Activated CD8-positive, alpha-beta memory T cell treated with anti-CD3 and anti-CD28 coated beads, Interleukin-2, amount 50 U/mL, for 48 hours (primary cell): ENCODE results near the gene PTPRD.

ENCODE experiments used
- DNase-seq: peaks from one replicate; pipeline ENCODE4 v3.0.0-alpha.2; 2020

PTPRD gene

DNA sequence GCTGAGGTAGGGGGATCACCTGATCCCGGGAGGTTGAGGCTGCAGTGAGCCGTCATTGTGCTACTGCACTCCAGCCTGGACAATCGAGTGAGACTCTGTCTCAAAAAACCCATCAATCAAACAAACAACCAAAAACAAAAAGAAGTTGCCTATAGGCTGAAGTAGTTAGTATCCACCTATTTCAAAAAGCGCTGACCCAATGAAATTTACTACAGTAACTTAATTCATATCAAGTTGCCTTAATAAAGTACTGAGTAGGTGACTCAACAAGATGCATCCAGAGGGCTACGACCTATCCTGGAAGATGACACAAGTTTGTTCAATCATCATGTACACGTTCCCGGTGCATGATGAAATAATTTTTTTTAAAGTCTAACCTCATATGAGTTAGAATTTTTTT, 2164.6 kb downstream of the PTPRD start:
- DNase-seq, result no peak

DNA sequence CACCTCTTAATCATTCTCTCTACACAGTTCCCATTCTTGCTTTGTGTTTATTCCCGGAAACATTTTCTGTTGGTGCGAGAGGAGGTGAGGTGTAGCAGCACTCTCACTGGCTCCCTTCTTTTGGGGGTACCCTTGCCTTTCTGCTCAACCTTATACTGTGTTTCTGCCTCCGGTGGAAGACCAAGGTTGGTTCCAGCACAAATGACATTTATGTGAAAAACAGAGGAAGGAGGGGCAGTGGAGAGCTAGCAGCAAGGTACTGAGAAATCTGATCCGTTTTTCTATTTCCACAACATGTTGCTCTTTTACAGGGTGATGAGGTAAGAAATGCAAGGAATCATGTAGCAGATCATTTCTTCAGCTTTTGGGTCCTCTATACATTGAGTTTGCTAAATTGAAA, 2165.2 kb downstream of the PTPRD start:
- DNase-seq, result no peak

DNA sequence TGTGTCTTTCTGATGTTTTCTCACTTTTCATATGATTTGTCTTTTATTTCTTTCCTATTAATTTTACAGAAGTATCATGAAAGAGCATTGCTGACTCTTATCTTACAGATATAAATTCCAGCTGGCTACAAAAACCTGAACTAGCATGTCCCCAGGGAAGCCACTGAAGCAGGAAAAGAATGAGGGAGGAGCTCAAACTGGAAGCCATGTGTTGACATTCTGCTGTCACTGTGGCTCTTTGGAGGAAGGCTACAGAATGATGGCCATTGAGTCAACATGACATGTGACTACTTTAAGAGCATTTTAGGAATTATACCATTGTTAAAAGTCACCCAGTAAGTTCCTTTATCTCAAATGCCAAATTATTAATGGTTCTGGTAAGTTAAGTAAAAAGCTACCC, 2174.9 kb downstream of the PTPRD start:
- no peak for DNase-seq

DNA sequence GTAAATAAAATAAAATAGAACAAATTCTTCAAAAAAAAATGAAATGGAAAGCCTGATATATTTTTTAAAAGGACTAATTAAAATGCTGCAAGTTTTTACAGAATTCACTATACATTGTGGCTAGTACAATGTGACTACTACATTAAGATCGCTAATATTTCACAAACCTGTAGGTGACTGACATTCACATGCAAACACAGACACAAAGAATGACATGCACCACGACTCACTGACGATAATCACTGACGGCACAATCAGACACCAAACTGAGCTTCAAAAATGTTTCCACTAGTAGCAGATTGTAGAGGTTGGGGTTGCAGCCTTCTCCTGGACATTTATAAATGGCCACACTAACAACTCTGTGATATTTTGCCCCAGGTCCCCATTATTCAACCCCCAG, 2175.5 kb downstream of the PTPRD start:
- no peak for DNase-seq

DNA sequence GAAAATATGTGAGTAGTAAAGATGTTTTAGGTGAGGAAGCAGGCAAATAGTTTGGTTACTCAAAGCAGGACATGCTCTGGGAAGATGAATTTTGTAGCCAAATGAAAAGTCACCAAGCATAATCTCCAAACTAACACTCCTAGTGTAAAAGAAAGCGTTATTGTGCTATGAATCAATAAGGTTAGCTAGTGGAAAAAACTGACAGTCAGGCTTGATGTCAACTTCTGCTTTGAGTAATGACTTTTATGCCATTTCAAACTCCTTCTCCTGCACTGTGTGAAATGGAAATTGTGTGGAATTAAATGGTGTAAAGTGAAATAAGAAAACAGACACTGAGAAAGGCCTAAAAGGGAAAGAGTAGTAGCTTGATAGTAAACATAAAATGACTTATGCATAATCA, 2176.0 kb downstream of the PTPRD start:
- DNase-seq, result no peak

DNA sequence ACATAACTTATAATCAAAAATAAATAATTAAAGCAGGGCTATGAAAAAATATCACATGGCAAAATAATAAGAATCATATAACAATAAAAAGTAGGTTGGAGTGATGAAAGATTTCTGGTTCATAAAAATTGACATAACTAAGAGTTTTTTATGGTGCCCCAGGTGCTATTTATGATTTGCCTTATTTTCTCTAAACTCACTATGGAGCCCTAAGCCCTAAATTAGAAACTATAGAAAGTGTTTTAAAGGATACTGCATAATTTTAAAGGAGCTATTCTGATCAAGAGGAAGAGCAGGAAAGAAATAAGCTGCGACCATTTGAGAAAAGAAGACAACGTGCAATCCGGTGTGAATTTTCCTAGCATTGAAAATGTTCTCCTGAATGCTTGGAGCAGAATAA, 2178.2 kb downstream of the PTPRD start:
- no peak for DNase-seq

DNA sequence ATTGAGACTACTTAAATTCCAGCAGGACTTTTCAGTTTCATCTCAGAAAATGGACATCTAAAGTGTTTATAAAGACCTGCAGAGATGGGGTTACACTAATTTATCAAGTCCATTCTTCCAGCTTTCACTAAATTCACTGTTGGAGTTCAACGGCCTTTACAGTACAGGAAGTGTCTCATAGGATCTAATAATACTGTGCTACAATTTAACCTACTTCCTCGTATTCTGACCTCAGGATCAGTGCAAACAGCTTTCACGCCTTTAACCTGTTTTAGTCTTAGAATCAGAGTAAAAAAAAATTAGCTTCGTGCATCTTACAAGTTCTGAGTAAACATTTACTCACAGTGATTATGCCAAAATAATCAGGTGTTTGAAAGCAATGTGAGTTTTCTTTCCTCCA, 2180.6 kb downstream of the PTPRD start:
- no peak for DNase-seq

DNA sequence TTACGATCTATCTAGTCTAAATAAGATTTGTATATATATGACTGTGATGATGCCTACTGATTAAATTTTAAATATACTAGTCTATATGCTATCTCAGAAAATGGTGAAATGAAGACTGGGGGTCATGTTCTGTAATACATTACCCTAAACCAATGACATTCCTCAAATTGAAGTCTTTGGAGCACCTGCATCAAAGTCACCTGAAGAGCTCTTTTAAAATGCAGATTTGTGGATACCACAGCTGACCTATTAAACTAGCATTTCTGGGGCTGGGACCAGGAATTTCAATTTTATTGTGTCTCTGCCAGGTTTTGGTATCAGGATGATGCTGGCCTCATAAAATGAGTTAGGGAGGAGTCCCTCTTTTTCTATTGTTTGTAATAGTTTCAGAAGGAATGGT, 2181.3 kb downstream of the PTPRD start:
- DNase-seq, result no peak

DNA sequence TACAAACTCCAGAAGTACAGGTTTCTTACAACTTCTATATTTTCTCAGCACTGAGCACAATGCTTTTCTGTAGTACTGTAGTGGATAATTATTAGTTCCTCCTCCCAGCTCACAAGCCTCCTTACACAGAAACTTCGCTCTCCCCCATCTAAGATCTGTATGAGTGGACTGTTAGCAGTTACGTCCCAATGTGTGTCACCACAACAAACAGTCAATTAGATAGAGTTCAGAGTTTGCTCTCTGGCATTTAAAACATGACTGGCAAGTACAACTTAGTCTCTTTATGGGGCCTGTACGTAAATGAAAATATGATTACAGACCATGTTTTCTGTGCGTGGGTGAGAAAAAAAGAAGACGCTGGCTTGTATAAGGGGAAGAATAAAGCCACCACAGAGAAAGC, 2181.9 kb downstream of the PTPRD start:
- DNase-seq, result no peak

DNA sequence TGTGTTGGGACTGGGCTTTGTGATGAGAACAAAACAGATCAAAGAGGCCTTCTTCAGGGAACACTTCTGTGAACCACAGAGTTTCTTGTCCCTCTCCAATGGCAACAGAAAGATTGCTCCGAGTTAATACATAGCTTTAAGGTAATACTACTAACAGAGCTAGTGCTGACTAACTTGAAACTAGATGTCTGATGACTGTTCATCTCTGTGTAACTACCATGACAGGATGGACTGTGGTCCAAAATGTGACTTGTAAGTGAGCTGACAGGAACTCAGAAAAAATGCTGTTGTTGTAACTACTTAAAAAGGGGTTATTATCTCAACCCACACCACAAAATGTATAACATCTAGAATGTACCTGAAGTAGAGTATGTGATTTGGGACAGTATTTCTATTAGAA, 2183.0 kb downstream of the PTPRD start:
- no peak for DNase-seq

DNA sequence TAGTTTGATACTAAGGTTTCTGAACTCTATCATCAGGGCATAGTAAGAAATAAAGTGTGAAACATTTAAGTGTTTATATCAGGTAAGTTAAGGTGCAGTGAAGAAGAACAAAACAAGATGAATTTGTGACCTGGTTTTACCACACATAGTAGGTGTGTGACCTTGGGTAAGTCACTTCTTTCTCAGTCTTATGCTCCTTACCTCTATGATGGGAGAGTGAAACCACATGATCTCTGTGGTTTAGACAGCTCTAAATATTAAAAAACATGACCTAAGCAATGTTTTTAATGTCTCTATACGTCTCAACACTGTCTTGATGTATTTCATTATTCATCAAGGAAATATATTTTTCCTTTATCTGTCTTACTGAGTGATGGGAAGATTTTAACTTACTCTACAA, 2183.6 kb downstream of the PTPRD start:
- DNase-seq, result no peak

DNA sequence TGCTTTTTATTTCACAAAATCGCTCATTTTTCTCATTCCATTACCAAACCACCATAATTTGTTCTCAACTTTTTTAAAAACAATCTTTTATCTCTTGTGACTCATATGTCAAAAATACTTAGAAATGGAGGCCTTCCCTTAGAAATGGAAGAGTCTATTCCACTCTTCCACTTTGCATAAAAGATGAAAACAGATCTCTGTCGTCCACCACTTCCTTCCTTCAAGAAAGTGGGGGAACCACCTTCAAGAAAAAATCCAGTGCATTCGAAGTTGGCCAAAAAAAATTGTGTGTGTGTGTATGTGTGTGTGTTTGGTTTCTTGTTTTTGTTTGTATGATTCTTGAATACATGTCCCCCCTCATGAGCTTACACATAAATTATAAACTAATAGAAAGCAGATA, 2184.4 kb downstream of the PTPRD start:
- DNase-seq, result no peak

DNA sequence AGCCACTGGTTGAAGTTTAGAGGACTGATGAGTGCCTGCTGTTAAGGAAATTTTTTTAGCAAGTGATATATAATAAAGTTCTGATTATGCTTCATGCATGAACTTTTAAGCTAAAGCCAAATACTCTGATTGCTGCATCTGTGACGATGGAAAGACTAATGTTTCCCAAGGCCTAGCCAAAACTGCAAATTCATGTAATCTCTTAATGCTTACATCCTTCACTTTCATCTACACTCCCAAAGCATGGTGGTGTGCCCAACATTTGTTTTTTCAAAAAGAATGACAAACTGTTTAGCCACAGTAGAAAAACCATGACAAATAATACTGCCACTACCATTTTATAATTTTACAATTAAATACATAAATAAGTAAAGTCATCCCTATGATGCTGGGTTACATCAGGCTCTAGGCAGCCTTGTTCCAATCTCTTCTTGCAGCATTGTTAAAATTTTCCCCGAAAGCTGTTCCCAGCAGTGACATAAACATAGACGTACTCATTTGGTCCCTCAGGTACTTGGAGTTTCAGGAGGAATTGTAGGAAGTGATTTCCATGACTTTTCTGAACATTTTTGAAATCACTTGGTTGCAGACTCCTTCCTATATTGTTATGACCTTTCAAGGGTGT, 2187.9 kb downstream of the PTPRD start:
- DNase-seq, result no peak

DNA sequence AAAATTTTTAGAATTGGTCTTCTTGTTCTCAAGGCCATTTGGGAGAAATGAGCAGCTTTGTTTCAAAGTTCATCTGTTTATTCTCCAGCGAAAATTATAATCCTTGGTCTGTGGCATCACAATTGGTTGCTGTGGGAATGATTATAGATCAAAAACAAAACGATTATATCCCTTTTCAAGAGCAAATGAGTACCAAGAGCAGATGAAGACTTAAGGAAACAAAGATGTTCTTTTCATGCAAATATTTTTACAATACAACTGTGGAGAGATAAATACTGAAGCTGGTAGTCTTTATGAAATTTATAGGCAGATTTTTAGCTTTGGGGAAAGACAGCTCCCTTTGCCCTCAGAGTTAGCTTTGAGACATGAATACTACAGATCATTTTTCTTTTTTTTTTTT, 2192.4 kb downstream of the PTPRD start:
- DNase-seq, result no peak

DNA sequence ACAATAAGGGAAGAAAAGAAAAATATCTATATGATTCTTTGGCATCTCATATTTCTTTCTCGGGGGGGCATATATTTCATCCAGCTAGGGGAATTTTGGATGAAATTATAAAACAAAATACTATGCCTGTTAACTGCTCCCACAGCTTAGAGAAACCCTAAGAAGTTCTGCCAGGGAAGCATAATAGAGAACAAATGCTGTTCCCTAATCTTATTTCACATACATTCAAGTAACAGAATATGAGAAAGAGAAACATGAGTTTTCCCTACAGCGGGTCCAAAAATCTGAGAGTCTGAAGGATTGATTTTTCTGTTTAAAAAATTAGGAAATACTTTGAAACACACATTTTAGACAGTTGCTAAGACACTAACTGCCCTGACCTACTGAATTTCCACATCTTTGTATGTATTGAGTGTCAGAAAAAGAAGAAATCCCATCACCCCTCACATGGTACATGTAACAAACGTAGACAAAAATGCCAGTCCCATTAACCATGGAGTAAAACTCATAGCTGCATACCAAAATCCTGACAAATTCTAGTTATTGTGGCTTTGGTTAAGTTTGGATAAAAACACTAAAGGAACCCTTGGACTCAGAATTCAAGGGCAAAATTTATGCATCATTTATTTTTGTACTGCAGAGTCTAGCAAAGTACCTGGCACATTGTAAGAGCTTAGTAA, 2193.1 kb downstream of the PTPRD start:
- no peak for DNase-seq

DNA sequence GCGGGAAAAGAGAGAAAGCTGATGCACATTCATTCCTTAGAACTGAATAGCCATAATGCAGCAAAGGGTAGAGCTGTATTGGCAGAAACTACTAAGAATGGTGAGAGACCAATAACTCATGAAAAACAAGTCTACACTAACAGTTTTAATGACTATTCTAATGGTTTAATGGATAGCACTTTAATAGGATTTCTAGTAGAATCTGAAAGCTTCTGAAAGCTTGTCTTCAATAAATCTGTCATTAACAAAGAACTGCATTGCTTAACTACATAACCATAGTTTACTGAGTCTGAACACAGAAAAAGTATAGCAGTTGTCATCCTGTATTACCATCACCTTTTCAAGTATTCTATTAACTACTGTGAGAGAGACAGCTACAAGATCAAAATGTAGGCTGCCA, 2195.5 kb downstream of the PTPRD start:
- no peak for DNase-seq

DNA sequence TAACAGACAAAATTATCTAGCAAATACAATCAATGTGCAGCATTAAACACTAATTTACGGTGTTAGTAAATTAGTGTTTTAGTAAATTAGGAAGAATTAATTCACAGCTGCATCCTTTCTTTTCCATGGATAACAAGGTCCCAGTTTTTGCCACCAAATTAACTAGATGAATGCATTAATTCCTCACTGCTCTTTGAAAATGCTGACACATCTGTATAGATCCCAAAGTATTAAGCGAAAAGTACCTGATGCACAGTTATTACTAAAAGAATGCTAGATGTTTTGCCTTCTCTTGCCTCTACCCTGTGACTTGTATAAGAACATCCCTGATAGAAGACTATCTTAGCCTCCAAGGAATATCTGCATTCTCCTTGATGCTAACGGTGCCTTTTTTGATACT, 2200.5 kb downstream of the PTPRD start:
- DNase-seq, result no peak

DNA sequence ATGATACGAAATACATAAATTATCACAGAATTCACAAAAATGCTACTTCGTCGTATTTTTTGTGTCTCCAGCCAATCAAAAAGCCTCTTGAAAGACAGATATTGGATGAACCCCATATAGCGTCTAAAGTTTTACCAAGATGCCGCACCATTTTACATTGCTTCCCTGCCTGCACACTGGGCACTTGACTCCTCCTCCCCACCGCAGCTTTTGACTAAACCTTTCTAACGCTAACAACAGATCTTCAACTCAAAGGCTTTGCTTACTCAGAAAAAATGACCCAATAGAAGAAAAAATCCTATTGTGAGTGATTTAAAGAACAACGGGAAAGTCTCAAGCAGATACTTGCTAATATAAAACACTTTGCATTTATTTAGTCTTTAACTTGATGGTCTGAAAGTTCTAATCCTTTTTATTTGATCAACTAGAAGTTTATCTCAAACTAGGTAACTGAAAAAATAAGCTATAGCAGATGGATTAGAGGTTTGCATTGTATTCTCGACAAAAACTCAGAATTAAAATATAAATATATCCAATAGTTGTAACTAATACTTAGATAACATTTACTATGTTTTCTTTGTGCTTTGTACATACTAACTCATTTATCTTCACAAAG, 2204.1 kb downstream of the PTPRD start:
- DNase-seq, result no peak

DNA sequence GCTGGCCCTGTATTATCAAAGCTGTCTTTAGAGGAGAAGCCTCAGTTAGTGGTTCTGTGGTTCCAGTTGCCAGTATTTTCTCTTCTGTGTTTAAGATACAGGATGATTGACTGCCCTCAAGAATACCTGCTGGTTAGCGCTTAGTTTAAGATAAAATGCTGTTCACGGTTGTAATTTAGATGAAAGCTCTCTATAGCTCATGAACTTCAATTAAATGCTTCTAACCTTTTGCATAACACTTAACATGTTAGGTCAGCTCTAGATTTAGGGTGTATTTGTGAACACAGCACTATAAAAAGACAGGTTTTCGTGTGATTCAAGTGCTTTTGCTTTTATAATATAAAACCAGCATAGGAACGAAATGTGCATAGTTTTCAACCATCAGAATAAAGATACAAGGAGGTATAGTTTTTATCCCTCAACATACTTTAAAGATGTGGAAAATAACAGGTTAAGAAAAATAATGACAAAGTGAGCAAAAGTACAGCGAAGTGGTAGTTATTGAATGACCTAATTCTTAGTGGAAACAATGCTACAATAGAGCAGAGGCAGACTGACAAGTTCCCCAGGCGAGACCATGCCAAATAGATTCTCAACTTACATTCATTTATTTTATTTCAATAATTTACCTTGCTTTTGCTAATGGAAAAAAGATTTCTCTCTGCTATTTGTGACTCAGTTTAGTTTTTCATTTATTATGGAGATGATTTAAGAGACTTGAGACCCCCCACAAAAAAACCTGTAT, 2210.7 kb downstream of the PTPRD start:
- DNase-seq, result no peak

DNA sequence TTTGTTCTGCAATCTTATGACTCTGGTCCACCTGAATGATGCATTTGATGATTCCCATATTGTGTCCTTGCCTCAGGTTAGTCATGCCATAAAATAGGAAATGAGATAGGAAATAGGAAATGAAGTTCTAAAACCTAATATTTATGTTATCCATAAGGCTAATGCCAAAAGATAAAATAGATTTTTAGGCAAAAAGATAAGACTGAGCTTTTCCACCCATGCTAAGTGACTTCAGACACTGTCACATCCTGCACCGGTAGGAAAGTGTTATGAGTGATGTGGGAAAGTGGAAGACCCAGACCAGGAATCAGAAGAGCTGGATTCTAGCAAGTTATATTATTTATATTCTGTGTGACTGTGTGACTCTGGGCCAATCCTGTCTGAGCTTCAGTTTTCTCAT, 2212.4 kb downstream of the PTPRD start:
- no peak for DNase-seq

DNA sequence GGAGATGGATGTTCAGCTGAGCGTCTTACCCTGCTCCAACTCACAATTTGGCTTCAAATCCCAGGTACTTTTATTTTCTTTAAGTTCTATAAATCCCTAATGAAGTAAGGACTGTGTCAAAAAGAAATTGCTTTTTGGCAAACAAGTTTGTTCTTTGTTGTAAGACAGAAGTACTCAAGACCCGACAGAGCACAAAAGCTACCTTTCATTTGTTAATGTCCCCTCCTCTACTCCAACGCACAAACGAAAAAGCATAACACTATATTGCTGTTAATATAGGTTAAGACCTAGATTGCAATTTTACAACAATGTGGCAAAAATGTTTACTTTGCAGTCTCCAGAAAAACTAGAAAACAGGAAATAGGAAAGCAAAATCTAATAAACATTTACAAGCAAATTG, 2217.8 kb downstream of the PTPRD start:
- DNase-seq, result no peak

DNA sequence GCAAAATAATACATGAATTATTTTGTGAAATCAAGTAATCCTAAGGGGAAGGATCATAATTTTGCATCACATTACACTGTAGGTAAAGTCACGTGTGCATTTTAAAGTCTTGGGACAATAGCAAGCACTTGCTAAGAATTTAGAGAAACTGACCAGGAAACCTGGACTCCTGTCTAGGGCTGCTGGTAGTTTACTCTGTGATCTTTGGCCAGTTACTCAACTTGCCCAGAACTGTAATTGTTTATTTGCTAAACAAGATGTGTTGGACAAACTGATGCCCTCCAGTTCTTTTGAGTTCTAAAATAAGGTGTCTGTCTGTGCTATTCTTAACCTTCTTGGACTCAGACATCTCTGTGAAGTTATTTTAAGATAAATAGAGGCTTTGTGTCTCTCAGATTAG, 2218.5 kb downstream of the PTPRD start:
- no peak for DNase-seq

DNA sequence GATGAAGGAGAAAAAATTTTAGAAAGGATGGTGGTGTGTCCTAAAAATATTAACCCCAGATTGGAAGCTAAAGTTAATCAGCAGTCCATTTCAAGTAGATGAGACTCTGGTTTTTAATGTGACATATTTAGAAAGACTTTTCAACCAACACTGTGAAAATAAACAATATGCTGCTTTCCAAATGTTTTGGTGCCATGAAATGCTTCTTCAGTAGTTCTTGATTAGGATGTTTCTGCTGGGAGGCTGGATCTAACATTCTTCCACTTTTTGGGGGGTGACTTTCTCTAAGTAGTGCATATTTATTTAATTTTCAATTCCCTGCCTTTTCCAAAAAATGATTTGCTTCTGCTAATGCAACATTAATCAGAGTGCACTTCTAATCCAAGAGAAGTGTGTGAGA, 2219.9 kb downstream of the PTPRD start:
- no peak for DNase-seq

DNA sequence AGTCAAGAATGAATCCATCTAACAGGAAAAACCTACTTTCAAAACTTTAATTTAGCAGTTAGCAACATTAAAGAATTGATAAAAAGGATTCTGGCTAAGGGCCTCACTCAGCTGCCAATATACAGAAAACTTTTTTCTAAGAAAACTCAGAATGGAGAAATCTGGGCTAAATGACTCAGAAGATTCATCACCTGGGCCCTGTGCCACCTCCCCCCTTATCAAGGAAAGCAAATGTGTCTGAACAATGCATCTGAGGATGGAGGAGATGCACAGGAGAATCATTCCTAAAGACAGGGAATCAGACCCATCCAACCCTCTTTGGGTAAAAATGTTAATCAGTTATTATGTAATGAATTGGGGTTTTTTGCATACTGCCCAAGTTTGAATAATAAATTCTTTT, 2221.2 kb downstream of the PTPRD start:
- DNase-seq, result no peak
